ENCODE results near the gene DENND5B. TPM values are rescaled to one million over a fixed set of nuclear protein-coding genes. Genes with fewer than 3 reads are reported as not detected.

Gene DENND5B
- total RNA-seq, 1 experiment from 2014 or later: 13.8 TPM

DNA sequence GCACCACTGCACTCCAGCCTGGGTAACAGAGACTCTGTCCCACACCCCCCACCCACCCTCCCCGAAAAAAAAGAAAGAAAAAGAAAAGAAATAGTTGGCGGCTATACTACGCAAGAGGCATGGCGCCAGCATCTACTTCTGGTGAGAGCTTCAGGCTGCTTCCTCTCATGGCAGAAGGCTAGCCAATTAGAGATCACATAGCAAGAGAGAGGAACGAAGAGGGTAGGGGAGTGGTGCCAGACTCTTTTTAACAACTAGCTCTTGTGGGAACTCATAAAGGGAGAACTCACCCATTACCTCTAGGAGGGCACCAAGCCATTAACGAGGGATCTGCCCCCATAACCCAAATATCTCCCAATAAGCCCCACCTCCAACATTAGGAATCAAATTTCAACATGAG, 6.2 kb downstream of the DENND5B start:
- peaks cover 17% of the 10 kb centered on the region for H3K27me3 Mint-ChIP-seq (ENCODE audit: low read depth)
- TF ChIP-seq GRHL2 (CRISPR knock-in tag; IDR thresholded peaks at IDR 0.05; ENCODE audit: insufficient replicate concordance, severe bottlenecking): no peak
- TF ChIP-seq, protein P1, sequence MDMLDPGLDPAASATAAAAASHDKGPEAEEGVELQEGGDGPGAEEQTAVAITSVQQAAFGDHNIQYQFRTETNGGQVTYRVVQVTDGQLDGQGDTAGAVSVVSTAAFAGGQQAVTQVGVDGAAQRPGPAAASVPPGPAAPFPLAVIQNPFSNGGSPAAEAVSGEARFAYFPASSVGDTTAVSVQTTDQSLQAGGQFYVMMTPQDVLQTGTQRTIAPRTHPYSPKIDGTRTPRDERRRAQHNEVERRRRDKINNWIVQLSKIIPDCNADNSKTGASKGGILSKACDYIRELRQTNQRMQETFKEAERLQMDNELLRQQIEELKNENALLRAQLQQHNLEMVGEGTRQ (CRISPR knock-in tag; IDR thresholded peaks at IDR 0.05): no peak
- no peak for TF ChIP-seq ZNF317 (CRISPR knock-in tag; IDR thresholded peaks at IDR 0.05; ENCODE audit: borderline replicate concordance, low read depth)
- no peak for TF ChIP-seq TP53 (CRISPR knock-in tag; IDR thresholded peaks at IDR 0.05)
- TF ChIP-seq JUN (CRISPR knock-in tag; IDR thresholded peaks at IDR 0.05): no peak
- TF ChIP-seq CREB1 (CRISPR knock-in tag; IDR thresholded peaks at IDR 0.05): no peak
- TF ChIP-seq ELF4 (CRISPR knock-in tag; IDR thresholded peaks at IDR 0.05; ENCODE audit: low read depth): no peak
- TF ChIP-seq, protein P2, sequence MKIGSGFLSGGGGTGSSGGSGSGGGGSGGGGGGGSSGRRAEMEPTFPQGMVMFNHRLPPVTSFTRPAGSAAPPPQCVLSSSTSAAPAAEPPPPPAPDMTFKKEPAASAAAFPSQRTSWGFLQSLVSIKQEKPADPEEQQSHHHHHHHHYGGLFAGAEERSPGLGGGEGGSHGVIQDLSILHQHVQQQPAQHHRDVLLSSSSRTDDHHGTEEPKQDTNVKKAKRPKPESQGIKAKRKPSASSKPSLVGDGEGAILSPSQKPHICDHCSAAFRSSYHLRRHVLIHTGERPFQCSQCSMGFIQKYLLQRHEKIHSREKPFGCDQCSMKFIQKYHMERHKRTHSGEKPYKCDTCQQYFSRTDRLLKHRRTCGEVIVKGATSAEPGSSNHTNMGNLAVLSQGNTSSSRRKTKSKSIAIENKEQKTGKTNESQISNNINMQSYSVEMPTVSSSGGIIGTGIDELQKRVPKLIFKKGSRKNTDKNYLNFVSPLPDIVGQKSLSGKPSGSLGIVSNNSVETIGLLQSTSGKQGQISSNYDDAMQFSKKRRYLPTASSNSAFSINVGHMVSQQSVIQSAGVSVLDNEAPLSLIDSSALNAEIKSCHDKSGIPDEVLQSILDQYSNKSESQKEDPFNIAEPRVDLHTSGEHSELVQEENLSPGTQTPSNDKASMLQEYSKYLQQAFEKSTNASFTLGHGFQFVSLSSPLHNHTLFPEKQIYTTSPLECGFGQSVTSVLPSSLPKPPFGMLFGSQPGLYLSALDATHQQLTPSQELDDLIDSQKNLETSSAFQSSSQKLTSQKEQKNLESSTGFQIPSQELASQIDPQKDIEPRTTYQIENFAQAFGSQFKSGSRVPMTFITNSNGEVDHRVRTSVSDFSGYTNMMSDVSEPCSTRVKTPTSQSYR (CRISPR knock-in tag; IDR thresholded peaks at IDR 0.05): no peak
- POLR2A ChIA-PET: interaction anchor here (1.0 kb wide), 1 partner anchor 209 kb away, joined by 3 read pairs; no protein-coding TSS in a partner anchor
- ATAC-seq (peak; percentile 24; the same call in 1 of the 2 replicates), DNase-seq (ENCODE audit: low spot score) (no peak)
- no peak overlapping the region for H3K4me3 Mint-ChIP-seq
- CTCF ChIA-PET: interaction anchor here (0.6 kb wide), 1 partner anchor 846 kb away, joined by 4 read pairs; no protein-coding TSS in a partner anchor
- 0 out of 2 replicates have a peak overlapping the region, but pooled peaks have one; percentile 40 for H3K27ac Mint-ChIP-seq
- H3K4me1 Mint-ChIP-seq: peaks cover 30% of the 10 kb centered on the region
- H3K36me3 Mint-ChIP-seq: no peaks in the 10 kb centered on the region; the same call in 1 of the 2 replicates
- no peaks in the 10 kb centered on the region for H3K9me3 Mint-ChIP-seq

DNA sequence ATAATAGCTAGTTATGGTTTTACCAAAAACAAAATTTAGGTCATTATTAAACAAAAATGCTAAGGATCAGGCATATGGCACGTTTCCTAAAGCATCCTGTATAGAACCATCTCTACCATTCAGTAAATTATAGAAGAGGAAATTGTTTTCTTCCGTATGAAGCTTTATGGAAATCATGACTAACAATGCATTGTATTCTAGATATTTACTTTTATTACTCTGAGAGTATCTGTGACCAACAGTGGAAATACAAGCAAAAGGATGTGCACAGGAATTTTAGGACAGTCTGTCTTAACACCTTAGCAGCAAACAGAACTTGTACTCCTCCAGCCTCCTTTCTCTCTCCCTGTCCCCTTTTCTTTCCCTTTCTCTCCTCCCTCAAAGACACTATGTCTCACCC, 7.1 kb downstream of the DENND5B start:
- H3K4me1 Mint-ChIP-seq: peaks cover 21% of the 10 kb centered on the region
- H3K4me3 Mint-ChIP-seq: no peak overlapping the region
- peaks cover 8% of the 10 kb centered on the region for H3K27me3 Mint-ChIP-seq (ENCODE audit: low read depth)
- ChIA-PET CTCF (no interaction called here), POLR2A (no interaction called here)
- no peak overlapping the region for H3K27ac Mint-ChIP-seq
- ATAC-seq: no peak
- no peaks in the 10 kb centered on the region; the same call in 1 of the 2 replicates for H3K36me3 Mint-ChIP-seq
- TF ChIP-seq ZNF121 (CRISPR knock-in tag; IDR thresholded peaks at IDR 0.05): no peak
- TF ChIP-seq TEAD1 (CRISPR knock-in tag; IDR thresholded peaks at IDR 0.05): no peak
- no peak for TF ChIP-seq FOXP1 (CRISPR knock-in tag; IDR thresholded peaks at IDR 0.05; ENCODE audit: borderline replicate concordance)
- TF ChIP-seq, protein P3, sequence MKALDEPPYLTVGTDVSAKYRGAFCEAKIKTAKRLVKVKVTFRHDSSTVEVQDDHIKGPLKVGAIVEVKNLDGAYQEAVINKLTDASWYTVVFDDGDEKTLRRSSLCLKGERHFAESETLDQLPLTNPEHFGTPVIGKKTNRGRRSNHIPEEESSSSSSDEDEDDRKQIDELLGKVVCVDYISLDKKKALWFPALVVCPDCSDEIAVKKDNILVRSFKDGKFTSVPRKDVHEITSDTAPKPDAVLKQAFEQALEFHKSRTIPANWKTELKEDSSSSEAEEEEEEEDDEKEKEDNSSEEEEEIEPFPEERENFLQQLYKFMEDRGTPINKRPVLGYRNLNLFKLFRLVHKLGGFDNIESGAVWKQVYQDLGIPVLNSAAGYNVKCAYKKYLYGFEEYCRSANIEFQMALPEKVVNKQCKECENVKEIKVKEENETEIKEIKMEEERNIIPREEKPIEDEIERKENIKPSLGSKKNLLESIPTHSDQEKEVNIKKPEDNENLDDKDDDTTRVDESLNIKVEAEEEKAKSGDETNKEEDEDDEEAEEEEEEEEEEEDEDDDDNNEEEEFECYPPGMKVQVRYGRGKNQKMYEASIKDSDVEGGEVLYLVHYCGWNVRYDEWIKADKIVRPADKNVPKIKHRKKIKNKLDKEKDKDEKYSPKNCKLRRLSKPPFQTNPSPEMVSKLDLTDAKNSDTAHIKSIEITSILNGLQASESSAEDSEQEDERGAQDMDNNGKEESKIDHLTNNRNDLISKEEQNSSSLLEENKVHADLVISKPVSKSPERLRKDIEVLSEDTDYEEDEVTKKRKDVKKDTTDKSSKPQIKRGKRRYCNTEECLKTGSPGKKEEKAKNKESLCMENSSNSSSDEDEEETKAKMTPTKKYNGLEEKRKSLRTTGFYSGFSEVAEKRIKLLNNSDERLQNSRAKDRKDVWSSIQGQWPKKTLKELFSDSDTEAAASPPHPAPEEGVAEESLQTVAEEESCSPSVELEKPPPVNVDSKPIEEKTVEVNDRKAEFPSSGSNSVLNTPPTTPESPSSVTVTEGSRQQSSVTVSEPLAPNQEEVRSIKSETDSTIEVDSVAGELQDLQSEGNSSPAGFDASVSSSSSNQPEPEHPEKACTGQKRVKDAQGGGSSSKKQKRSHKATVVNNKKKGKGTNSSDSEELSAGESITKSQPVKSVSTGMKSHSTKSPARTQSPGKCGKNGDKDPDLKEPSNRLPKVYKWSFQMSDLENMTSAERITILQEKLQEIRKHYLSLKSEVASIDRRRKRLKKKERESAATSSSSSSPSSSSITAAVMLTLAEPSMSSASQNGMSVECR (CRISPR knock-in tag; IDR thresholded peaks at IDR 0.05; ENCODE audit: borderline replicate concordance): no peak
- TF ChIP-seq GRHL2 (CRISPR knock-in tag; IDR thresholded peaks at IDR 0.05; ENCODE audit: insufficient replicate concordance, severe bottlenecking): no peak
- TF ChIP-seq, protein P4, sequence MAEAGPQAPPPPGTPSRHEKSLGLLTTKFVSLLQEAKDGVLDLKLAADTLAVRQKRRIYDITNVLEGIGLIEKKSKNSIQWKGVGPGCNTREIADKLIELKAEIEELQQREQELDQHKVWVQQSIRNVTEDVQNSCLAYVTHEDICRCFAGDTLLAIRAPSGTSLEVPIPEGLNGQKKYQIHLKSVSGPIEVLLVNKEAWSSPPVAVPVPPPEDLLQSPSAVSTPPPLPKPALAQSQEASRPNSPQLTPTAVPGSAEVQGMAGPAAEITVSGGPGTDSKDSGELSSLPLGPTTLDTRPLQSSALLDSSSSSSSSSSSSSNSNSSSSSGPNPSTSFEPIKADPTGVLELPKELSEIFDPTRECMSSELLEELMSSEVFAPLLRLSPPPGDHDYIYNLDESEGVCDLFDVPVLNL (CRISPR knock-in tag; IDR thresholded peaks at IDR 0.05; ENCODE audit: borderline replicate concordance, low read depth): no peak
- DNase-seq (ENCODE audit: low spot score): no peak
- H3K9me3 Mint-ChIP-seq: no peaks in the 10 kb centered on the region
